ENCODE data around the gene PARD3B.
"Not testable (repeated sequence)": the region's sequence is repeated elsewhere in the genome, so short reads cannot be mapped to it uniquely, and the experiment has no call there.

Gene PARD3B

DNA sequence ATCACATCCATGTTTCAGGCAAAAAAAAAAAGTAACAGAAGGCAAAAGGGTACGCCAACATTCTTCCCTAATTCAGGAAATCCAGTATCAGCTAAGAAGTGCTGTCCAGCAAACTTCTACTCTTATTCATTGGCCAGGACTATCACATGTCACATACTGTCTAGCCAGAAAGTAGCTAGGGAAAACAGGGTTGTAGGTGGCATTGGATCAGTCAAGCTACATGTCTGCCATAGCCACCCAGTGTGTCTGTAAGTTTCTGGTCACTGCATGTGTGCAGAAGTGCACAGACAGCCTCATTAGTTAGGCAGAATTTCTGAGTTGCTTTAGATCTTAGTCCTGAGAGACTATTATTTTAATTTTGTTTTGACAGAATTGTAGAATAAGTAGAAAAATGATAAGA lies 671.7 kb downstream of the PARD3B start:
- H3K27ac ChIP-seq (replicated peaks) = no peak overlapping the region
- no peaks in the 10 kb centered on the region for H3K27me3 ChIP-seq (ENCODE audit: insufficient read depth, poor library complexity, severe bottlenecking)
- no peak for DNase-seq (ENCODE audit: low read depth in 1 of 2, low spot score in 1 of 2)
- no peak overlapping the region for H3K4me3 ChIP-seq (replicated peaks; ENCODE audit: insufficient read depth, low read length)
- no peak for TF ChIP-seq REST (IDR thresholded peaks at IDR 0.05; ENCODE audit: insufficient replicate concordance, low read depth)
- no peak for TF ChIP-seq SPI1 (IDR thresholded peaks at IDR 0.05; ENCODE audit: borderline replicate concordance, low read depth)
- no peak for TF ChIP-seq POLR2AphosphoS5 (IDR thresholded peaks at IDR 0.05; ENCODE audit: low read depth)
- TF ChIP-seq, protein P1, sequence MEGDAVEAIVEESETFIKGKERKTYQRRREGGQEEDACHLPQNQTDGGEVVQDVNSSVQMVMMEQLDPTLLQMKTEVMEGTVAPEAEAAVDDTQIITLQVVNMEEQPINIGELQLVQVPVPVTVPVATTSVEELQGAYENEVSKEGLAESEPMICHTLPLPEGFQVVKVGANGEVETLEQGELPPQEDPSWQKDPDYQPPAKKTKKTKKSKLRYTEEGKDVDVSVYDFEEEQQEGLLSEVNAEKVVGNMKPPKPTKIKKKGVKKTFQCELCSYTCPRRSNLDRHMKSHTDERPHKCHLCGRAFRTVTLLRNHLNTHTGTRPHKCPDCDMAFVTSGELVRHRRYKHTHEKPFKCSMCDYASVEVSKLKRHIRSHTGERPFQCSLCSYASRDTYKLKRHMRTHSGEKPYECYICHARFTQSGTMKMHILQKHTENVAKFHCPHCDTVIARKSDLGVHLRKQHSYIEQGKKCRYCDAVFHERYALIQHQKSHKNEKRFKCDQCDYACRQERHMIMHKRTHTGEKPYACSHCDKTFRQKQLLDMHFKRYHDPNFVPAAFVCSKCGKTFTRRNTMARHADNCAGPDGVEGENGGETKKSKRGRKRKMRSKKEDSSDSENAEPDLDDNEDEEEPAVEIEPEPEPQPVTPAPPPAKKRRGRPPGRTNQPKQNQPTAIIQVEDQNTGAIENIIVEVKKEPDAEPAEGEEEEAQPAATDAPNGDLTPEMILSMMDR (IDR thresholded peaks at IDR 0.05; ENCODE audit: insufficient read depth, low read length) = no peak
- TF ChIP-seq GABPA (IDR thresholded peaks at IDR 0.05; ENCODE audit: low read depth) = no peak

- no peak for DNase-seq (ENCODE audit: low read depth in 1 of 2, low spot score in 1 of 2)
- Histone ChIP-seq H3K27me3 (ENCODE audit: insufficient read depth, poor library complexity, severe bottlenecking) (no peaks in the 10 kb centered on the region), H3K4me3 (replicated peaks; ENCODE audit: insufficient read depth, low read length) (no peak overlapping the region), H3K27ac (replicated peaks) (no peak overlapping the region)
- TF ChIP-seq GABPA (IDR thresholded peaks at IDR 0.05; ENCODE audit: low read depth) (no peak), REST (IDR thresholded peaks at IDR 0.05; ENCODE audit: insufficient replicate concordance, low read depth) (no peak), POLR2AphosphoS5 (IDR thresholded peaks at IDR 0.05; ENCODE audit: low read depth) (no peak), SPI1 (IDR thresholded peaks at IDR 0.05; ENCODE audit: borderline replicate concordance, low read depth) (no peak)
- TF ChIP-seq, protein P1 (IDR thresholded peaks at IDR 0.05; ENCODE audit: insufficient read depth, low read length) = no peak
These were observed 672.8 kb downstream of the PARD3B start for GRCh38 chr2:205218056-205218455.

GRCh38 chr2:205218816-205219215 lies 673.5 kb downstream of the PARD3B start:
- H3K4me3 ChIP-seq (replicated peaks; ENCODE audit: insufficient read depth, low read length); H3K27me3 ChIP-seq (ENCODE audit: insufficient read depth, poor library complexity, severe bottlenecking); DNase-seq (ENCODE audit: low read depth in 1 of 2, low spot score in 1 of 2); H3K27ac ChIP-seq (replicated peaks): not testable (repeated sequence)

GRCh38 chr2:205220559-205220958 lies 675.3 kb downstream of the PARD3B start:
- Histone ChIP-seq H3K27me3 (ENCODE audit: insufficient read depth, poor library complexity, severe bottlenecking) (no peaks in the 10 kb centered on the region), H3K4me3 (replicated peaks; ENCODE audit: insufficient read depth, low read length) (no peak overlapping the region), H3K27ac (replicated peaks) (no peak overlapping the region)
- DNase-seq (ENCODE audit: low read depth in 1 of 2, low spot score in 1 of 2) = no peak
- no peak for TF ChIP-seq GABPA (IDR thresholded peaks at IDR 0.05; ENCODE audit: low read depth)
- no peak for TF ChIP-seq REST (IDR thresholded peaks at IDR 0.05; ENCODE audit: insufficient replicate concordance, low read depth)
- no peak for TF ChIP-seq POLR2AphosphoS5 (IDR thresholded peaks at IDR 0.05; ENCODE audit: low read depth)
- no peak for TF ChIP-seq SPI1 (IDR thresholded peaks at IDR 0.05; ENCODE audit: borderline replicate concordance, low read depth)
- TF ChIP-seq, protein P1 (IDR thresholded peaks at IDR 0.05; ENCODE audit: insufficient read depth, low read length) = no peak
